ENCODE data around the gene PKP1. TPM values are rescaled to one million over a fixed set of nuclear protein-coding genes. Genes with fewer than 3 reads are reported as not detected.

PKP1 gene
- total and polyA plus RNA-seq, 2 donors (not counting 3 experiments of a cell fraction or from before 2014, with no cell fraction given), result 0.01 TPM; not detected in 1

GRCh38 chr1:201318504-201319340, 35.4 kb downstream of the PKP1 start:
- POLR2A ChIA-PET, result no interaction called here

GRCh38 chr1:201319631-201320030, 36.3 kb downstream of the PKP1 start:
- POLR2A ChIA-PET, result no interaction called here
- Histone ChIP-seq H2AFZ (ENCODE audit: low read depth, low read length) (no peak overlapping the region), H4K20me1 (replicated peaks; ENCODE audit: control insufficient read depth, extremely low read depth, insufficient read depth, low read length) (no peaks in the 10 kb centered on the region), H3K4me3 (replicated peaks in 1 of 3; ENCODE audit: insufficient read depth in 1 of 3, low read depth in 1 of 3, low read length in 3 of 3) (no peak overlapping the region), H3K4me1 (ENCODE audit: control insufficient read depth, extremely low read depth, insufficient read depth, low read length) (no peaks in the 10 kb centered on the region), H3K79me2 (ENCODE audit: control insufficient read depth, insufficient read depth, low read length) (no peaks in the 10 kb centered on the region), H3K9me3 (replicated peaks; ENCODE audit: control insufficient read depth, insufficient read depth, low read length) (no peaks in the 10 kb centered on the region), H3K36me3 (ENCODE audit: control insufficient read depth in 2 of 2, extremely low read depth in 1 of 2, insufficient read depth in 2 of 2, low read length in 2 of 2) (no peaks in the 10 kb centered on the region), H3K4me2 (ENCODE audit: insufficient read depth, low read length) (no peak overlapping the region), H3K27me3 (ENCODE audit: control insufficient read depth in 2 of 2, insufficient read depth in 2 of 2, low read length in 2 of 2) (no peaks in the 10 kb centered on the region), H3K27ac (ENCODE audit: insufficient read depth, low read depth, low read length) (no peak overlapping the region), H3K9ac (replicated peaks; ENCODE audit: extremely low read depth, insufficient read depth, low read length) (no peak overlapping the region), H3K9me1 (replicated peaks; ENCODE audit: control insufficient read depth, extremely low read depth, insufficient read depth, low read length) (no peaks in the 10 kb centered on the region)
- dilution Hi-C loops (cut with MboI; ENCODE audit: extremely low pct_ligation_motif_present, low sequenced_read_pairs), result no loop called here
- intact Hi-C loops (cut with micrococcal nuclease), result no loop called here
- TF ChIP-seq MYC (IDR thresholded peaks at IDR 0.05; ENCODE audit: low read depth, low read length) (no peak), MAX (IDR thresholded peaks at IDR 0.05; ENCODE audit: insufficient read depth, insufficient read length) (no peak), POLR2AphosphoS5 (IDR thresholded peaks at IDR 0.05; ENCODE audit: insufficient read depth, low read depth, low read length) (no peak), POLR2A (IDR thresholded peaks at IDR 0.05; ENCODE audit: low read depth, low read length) (no peak), FOS (IDR thresholded peaks at IDR 0.05; ENCODE audit: borderline replicate concordance, insufficient read depth, low read length) (no peak), JUN (IDR thresholded peaks at IDR 0.05; ENCODE audit: borderline replicate concordance, insufficient read depth, insufficient read length, low read depth) (no peak), GATA2 (IDR thresholded peaks at IDR 0.05; ENCODE audit: insufficient read depth, insufficient read length, low read depth, low read length) (no peak), CTCF (IDR thresholded peaks at IDR 0.05; ENCODE audit: extremely low read depth in 1 of 2, insufficient read depth in 1 of 2, low read depth in 1 of 2, low read length in 2 of 2) (no peak), EZH2 (IDR thresholded peaks at IDR 0.05; ENCODE audit: borderline replicate concordance, low read depth, low read length, severe bottlenecking) (no peak)
- DNase-seq (ENCODE audit: low read depth, low spot score) (no peak), FAIRE-seq (no peak)
- no TSS peak for BruUV-seq (replicated peaks)
- CTCF ChIA-PET, result interaction anchor here (1.4 kb wide), 1 partner anchor 27 kb away, joined by 5 read pairs; no protein-coding TSS in a partner anchor

More at GRCh38 chr1:201318504-201319340, 35.4 kb downstream of the PKP1 start:
- no peaks in the 10 kb centered on the region for H3K9me3 ChIP-seq (replicated peaks; ENCODE audit: control insufficient read depth, insufficient read depth, low read length)
- no peaks in the 10 kb centered on the region for H3K36me3 ChIP-seq (ENCODE audit: control insufficient read depth in 2 of 2, extremely low read depth in 1 of 2, insufficient read depth in 2 of 2, low read length in 2 of 2)
- H3K4me1 ChIP-seq (ENCODE audit: control insufficient read depth, extremely low read depth, insufficient read depth, low read length), result no peaks in the 10 kb centered on the region
- no peak overlapping the region for H3K9ac ChIP-seq (replicated peaks; ENCODE audit: extremely low read depth, insufficient read depth, low read length)
- BruUV-seq (replicated peaks), result no TSS peak
- intact Hi-C loops (cut with micrococcal nuclease) (no loop called here), dilution Hi-C loops (cut with MboI; ENCODE audit: extremely low pct_ligation_motif_present, low sequenced_read_pairs) (no loop called here)
- H2AFZ ChIP-seq (ENCODE audit: low read depth, low read length), result no peak overlapping the region
- no peak overlapping the region for H3K4me3 ChIP-seq (replicated peaks in 1 of 3; ENCODE audit: insufficient read depth in 1 of 3, low read depth in 1 of 3, low read length in 3 of 3)
- no peak overlapping the region for H3K4me2 ChIP-seq (ENCODE audit: insufficient read depth, low read length)
- FAIRE-seq (no peak), DNase-seq (ENCODE audit: low read depth, low spot score) (no peak)
- no peak for TF ChIP-seq FOS (IDR thresholded peaks at IDR 0.05; ENCODE audit: borderline replicate concordance, insufficient read depth, low read length)
- no peak for TF ChIP-seq POLR2AphosphoS5 (IDR thresholded peaks at IDR 0.05; ENCODE audit: insufficient read depth, low read depth, low read length)
- no peak for TF ChIP-seq JUN (IDR thresholded peaks at IDR 0.05; ENCODE audit: borderline replicate concordance, insufficient read depth, insufficient read length, low read depth)
- CTCF ChIA-PET, result interaction anchor here (1.4 kb wide), 1 partner anchor 28 kb away, joined by 5 read pairs; no protein-coding TSS in a partner anchor
- no peaks in the 10 kb centered on the region for H3K27me3 ChIP-seq (ENCODE audit: control insufficient read depth in 2 of 2, insufficient read depth in 2 of 2, low read length in 2 of 2)
- no peaks in the 10 kb centered on the region for H4K20me1 ChIP-seq (replicated peaks; ENCODE audit: control insufficient read depth, extremely low read depth, insufficient read depth, low read length)
- no peaks in the 10 kb centered on the region for H3K79me2 ChIP-seq (ENCODE audit: control insufficient read depth, insufficient read depth, low read length)
- no peaks in the 10 kb centered on the region for H3K9me1 ChIP-seq (replicated peaks; ENCODE audit: control insufficient read depth, extremely low read depth, insufficient read depth, low read length)
- H3K27ac ChIP-seq (ENCODE audit: insufficient read depth, low read depth, low read length), result no peak overlapping the region
